Kidney tubule cell (primary cell): ENCODE results near the gene MYOZ3.

Experiments used
- DNase-seq: peaks from one replicate; pipeline ENCODE4 v3.0.0-alpha.2; 2018; ENCODE audit warnings: low spot score

The MYOZ3 gene

GRCh38 chr5:150642991-150643710, 17.9 kb upstream of the MYOZ3 start:
- DNase-seq, result no peak

DNA sequence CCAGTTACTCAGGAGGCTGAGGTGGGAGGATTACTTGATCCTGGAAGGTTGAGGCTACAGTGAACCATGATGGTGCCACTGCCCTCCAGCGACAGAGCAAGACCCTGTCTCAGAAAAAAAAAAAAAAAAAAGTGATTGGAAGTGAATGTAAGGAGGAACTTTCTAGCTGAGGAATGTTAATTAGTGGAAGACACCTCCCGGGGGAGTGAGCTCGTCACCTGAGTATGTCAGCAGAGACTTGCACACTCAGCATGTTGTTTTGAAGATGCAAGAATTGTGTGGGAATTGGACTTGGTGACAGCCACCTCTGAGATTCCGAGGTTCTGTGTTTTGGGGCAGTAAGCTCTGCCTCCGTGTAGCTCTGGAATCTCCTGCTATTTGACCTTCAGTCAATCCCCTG, 17.0 kb upstream of the MYOZ3 start:
- peak; percentile 54 for DNase-seq

GRCh38 chr5:150644514-150644913, 16.5 kb upstream of the MYOZ3 start:
- peak; percentile 37 for DNase-seq

DNA sequence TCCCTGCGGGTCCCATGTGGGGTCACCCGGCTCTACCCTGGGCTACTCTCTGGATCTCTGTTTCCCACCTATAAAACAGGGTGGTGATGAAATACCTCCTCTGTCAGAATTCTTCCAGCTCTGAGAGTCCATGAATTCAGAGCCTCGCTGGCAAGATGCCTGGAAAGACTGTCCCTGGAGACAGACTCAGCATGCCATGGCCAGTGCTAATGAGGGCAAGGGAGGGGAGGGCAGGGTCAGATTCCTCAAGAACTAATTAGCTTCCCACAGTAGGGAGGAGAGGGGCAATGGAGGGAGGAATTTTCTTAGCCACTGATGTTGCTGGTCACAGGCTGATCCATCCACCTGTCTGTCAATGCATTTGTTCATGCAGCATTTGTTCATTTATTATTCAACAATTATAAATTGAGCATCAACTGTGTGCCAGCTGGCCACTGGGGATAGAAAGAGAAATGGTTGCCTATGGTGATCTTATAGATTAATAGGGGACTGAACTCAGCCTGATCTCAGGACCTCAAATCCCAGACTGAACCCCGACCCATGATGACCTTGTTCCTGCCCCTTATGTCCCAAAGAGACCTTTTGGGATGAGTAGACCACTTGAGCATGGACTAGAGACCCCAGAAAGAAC, 15.9 kb upstream of the MYOZ3 start:
- DNase-seq, result peak; percentile 78

- no peak for DNase-seq
These were observed 13.5 kb upstream of the MYOZ3 start for GRCh38 chr5:150647275-150648251.

DNA sequence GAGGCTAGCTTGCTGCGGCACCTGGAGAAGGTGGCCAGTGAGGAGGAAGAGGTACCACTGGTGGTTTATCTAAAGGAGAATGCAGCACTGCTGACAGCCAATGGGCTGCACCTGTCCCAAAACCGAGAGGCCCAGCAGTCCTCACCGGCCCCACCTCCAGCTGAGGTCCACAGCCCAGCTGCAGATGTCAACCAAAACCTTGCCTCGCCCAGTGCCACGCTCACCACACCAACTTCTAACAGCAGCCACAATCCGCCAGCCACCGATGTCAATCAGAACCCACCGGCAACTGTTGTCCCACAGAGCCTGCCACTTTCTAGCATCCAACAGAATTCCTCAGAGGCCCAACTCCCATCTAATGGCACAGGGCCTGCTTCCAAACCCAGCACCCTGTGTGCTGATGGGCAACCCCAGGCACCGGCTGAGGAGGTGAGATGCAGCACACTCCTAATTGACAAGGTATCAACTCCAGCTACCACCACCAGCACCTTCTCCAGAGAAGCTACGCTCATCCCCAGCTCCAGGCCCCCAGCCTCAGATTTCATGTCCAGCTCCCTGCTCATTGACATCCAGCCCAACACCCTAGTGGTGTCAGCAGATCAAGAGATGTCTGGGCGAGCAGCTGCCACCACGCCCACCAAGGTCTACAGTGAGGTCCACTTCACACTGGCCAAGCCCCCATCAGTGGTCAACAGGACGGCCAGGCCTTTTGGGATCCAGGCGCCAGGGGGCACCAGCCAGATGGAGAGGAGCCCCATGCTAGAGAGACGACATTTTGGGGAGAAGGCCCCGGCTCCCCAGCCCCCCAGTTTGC, 12.6 kb upstream of the MYOZ3 start:
- no peak for DNase-seq

DNA sequence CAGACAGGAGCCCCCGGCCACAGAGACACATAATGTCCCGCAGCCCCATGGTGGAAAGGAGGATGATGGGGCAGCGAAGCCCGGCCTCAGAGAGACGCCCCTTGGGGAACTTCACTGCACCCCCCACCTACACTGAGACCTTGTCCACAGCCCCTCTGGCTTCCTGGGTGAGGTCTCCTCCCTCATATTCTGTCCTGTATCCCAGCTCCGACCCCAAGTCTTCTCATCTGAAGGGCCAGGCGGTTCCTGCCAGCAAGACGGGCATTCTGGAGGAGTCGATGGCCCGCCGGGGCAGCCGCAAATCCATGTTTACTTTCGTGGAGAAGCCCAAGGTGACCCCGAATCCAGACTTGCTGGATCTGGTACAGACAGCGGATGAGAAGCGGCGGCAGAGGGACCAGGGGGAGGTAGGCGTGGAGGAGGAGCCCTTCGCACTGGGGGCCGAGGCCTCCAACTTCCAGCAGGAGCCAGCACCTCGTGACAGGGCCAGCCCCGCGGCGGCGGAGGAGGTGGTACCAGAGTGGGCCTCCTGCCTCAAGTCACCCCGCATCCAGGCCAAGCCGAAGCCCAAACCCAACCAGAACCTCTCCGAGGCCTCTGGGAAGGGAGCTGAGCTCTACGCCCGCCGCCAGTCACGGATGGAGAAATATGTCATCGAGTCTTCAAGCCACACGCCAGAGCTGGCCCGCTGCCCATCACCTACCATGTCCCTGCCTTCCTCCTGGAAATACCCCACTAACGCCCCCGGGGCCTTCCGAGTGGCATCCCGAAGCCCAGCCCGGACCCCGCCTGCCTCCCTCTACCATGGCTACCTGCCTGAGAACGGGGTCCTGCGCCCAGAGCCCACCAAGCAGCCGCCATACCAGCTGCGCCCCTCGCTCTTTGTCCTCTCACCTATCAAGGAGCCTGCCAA, 11.7 kb upstream of the MYOZ3 start:
- no peak for DNase-seq

GRCh38 chr5:150650021-150651006, 10.7 kb upstream of the MYOZ3 start:
- DNase-seq, result no peak

DNA sequence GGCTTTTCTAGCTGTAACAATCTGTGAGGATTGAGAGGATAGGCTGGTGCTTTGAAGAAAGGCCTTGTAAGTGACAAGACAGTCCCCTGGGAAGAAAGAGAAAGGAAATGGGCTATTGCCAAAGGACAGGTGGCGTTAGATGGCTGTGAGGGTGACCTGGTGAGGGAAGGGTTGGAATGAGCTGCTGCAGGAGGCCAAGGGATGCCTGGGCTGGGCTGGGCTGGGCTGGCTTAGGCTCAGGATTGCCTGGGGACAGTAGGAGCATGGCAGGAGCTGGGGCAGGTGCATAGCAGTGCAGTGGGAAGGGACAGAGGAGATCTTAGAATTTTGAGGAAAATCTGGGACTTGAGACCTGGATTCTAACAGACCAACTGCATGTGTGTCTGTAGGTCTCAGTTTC, 9.7 kb upstream of the MYOZ3 start:
- DNase-seq, result no peak

GRCh38 chr5:150651924-150652671, 9.0 kb upstream of the MYOZ3 start:
- no peak for DNase-seq

DNA sequence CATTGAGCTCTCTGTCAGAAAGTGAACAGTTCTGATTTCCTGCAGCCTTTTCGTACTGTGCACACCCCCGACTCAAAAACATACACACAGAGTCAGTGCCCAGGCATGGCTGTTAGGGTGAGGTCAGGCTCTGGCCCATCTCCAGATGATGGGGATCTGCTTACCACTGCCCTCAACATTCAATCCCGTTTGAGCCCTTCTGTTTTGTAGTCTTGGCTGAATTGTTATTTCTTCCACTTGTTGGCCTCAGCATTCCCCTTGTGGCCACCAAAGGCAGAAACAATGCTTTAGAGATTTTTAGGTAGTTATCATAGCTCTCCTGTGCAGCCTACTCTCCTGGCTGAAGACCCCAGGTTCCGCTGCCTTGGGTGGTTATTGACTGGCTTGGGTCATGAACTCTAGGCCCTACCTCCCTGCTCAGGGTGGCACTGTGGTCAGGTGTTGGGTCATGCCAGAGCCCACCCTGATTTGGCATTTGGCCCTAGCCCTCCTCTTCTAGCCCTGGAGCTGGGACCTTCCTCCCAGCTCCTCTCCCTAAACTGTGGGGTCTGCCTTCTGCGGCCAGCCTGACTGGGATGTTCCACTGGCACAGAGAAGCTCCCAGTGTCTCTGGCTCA, 7.8 kb upstream of the MYOZ3 start:
- DNase-seq, result no peak

- DNase-seq, result no peak
These were observed 7.1 kb upstream of the MYOZ3 start for GRCh38 chr5:150653762-150654556.

- DNase-seq, result no peak
These were observed 5.8 kb upstream of the MYOZ3 start for GRCh38 chr5:150655221-150655620.

DNA sequence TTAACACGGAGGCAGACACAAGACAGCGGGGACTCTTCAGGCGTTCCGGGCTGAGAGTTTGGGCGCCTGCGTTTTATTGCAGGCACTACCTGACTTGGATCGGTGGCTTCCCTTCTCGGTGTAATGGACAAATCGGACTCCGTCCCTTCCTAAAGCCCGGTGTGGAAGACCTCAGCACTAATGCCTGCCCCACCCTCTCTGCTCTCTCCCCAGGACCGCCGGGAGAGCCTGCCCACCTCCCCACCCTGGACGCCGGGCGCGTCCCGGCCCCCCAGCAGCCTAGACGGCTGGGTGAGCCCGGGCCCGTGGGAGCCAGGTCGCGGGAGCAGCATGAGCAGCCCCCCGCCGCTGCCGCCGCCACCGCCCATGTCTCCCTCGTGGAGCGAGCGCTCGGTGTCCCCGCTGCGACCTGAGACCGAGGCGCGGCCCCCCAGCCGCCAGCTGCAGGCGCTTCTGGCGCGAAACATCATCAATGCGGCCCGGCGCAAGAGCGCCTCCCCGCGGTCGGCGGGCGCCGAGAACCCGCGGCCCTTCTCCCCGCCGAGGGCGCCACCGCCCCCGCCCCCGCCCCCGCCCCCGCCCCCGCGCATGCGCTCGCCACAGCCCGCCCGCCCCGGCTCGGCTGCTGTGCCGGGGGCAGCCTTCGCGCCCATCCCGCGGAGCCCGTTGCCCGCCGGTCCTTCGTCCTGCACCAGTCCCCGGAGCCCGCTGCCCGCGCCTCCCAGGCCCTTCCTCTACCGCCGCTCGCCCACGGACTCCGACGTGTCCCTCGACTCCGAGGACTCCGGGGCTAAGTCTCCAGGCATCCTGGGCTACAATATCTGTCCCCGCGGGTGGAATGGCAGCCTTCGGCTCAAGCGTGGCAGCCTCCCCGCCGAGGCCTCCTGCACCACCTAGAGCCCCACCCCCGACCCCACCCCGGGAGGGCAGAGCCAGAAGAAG, 4.6 kb upstream of the MYOZ3 start:
- peak; percentile 66 for DNase-seq

DNA sequence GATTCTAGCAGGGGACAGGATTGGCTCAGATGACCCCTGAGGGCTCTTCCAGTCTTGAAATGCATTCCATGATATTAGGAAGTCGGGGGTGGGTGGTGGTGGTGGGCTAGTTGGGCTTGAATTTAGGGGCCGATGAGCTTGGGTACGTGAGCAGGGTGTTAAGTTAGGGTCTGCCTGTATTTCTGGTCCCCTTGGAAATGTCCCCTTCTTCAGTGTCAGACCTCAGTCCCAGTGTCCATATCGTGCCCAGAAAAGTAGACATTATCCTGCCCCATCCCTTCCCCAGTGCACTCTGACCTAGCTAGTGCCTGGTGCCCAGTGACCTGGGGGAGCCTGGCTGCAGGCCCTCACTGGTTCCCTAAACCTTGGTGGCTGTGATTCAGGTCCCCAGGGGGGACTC, 2.9 kb upstream of the MYOZ3 start:
- no peak for DNase-seq

- DNase-seq, result no peak
These were observed 2.3 kb upstream of the MYOZ3 start for GRCh38 chr5:150658699-150659265.
